Vagina (tissue), 2 donors: ENCODE results near the gene FIGNL1. TPM values are rescaled to one million over a fixed set of nuclear protein-coding genes. Genes with fewer than 3 reads are reported as not detected.

ENCODE experiments used
- DNase-seq, 2 donors: peaks; one replicate each; pipeline ENCODE4 v3.0.0-alpha.2; 2017; ENCODE audit errors: extremely low spot score in 2 of 2
- H3K27ac ChIP-seq: fragments of 200-600 bp; sonication (generic); one replicate; pipeline ENCODE4 v1.5.1; 2019
- H3K27me3 ChIP-seq: fragments of 200-600 bp; sonication (generic); one replicate; pipeline ENCODE4 v1.5.1; 2019
- H3K36me3 ChIP-seq, 2 donors: fragments of 200-600 bp; sonication (generic); one replicate each; pipeline ENCODE4 v1.5.1; 2017 to 2019
- H3K4me1 ChIP-seq: fragments of 200-600 bp; sonication (generic); one replicate; pipeline ENCODE4 v1.5.1; 2019
- H3K4me3 ChIP-seq, 2 donors: fragments of 200-600 bp; sonication (generic); 1 replicate in 1 of 2; 2 replicates in 1 of 2; pipeline ENCODE4 v1.5.1; 2016 to 2019
- H3K9me3 ChIP-seq: fragments of 200-600 bp; sonication (generic); one replicate; pipeline ENCODE4 v1.5.1; 2019
- CTCF ChIP-seq, 3 experiments: fragments of 450-650 bp in 2 of 3; fragments of 200-600 bp in 1 of 3; sonication (generic) in 1 of 3; IDR thresholded peaks; one replicate each; pipeline ENCODE4 v1.5.1; 2017 to 2019; ENCODE audit warnings: antibody characterized with exemption in 3 of 3, mild to moderate bottlenecking in 2 of 3, moderate library complexity in 2 of 3
- POLR2A ChIP-seq, 2 donors: fragments of 450-650 bp; IDR thresholded peaks; one replicate each; pipeline ENCODE4 v1.6.1; 2017; ENCODE audit warnings: antibody characterized with exemption in 2 of 2, mild to moderate bottlenecking in 2 of 2, moderate library complexity in 2 of 2
- POLR2AphosphoS5 ChIP-seq, 2 donors: sonication (generic); formaldehyde crosslinking; IDR thresholded peaks; one replicate each; pipeline ENCODE4 v1.9.0; 2017; ENCODE audit warnings: antibody characterized with exemption in 2 of 2, mild to moderate bottlenecking in 2 of 2, low read depth in 1 of 2; ENCODE audit not compliant: insufficient read depth in 1 of 2
- intact Hi-C: fragments of 100-400 bp; cut with DNase I; formaldehyde crosslinking; loops from one replicate; pipeline ENCODE4 v1.15.1; 2023
- total RNA-seq: library from RNA; depleted of rRNA; stranded (reverse); fragments of >200 nt; gene quantifications from one replicate; pipeline ENCODE4 v1.2.3, GENCODE V29; 2016

The FIGNL1 gene
- total RNA-seq, 1 donor from 2014 or later: 7.9 TPM

DNA sequence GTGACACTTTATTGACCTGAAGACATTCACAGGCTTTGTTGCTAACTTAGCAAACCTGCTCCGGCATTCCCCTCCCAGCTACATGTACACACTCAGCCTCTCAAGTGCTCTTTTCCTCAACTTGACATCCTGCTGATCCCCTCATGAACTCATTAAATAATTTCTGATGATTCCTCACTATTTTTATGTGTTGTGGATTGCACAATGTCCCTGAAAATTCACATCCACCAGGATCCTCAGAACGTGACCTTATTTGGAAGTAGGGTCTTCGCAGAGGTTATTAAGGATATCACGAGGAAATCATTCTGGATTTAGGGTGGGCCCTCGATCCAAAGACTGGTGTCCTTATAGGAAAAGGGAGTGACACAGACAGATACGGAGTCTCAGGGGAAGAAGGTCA lies 27.3 kb downstream of the FIGNL1 start:
- no peak for TF ChIP-seq POLR2A (IDR thresholded peaks at IDR 0.05)
- TF ChIP-seq POLR2AphosphoS5 (IDR thresholded peaks at IDR 0.05; ENCODE audit: insufficient read depth in 1 of 2, low read depth in 1 of 2): no peak
- no peak for TF ChIP-seq CTCF (IDR thresholded peaks at IDR 0.05)
- Histone ChIP-seq H3K4me3 (no peak overlapping the region), H3K27ac (no peak overlapping the region), H3K27me3 (no peaks in the 10 kb centered on the region), H3K36me3 (no peaks in the 10 kb centered on the region), H3K9me3 (no peaks in the 10 kb centered on the region), H3K4me1 (no peaks in the 10 kb centered on the region)
- no peak for DNase-seq
- intact Hi-C loops: no loop called here

DNA sequence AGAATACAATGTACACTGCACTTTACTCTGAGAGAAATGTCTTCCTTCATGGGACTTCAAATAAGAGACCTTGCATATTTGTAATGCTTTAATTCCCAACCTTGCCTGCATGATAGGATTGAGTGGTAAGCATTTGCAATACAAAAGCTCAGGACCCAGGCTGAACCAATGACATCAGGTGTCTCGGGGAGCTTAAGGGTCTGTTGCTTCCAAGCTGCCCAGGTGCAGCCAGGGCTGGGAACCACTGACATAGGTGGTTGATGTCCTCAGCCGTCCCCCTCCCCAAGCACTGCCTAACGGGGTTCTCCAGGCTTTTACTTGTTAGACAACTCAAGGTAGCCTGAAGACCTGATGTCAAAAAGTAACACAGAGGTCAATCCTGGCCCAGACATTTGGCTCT lies 29.1 kb downstream of the FIGNL1 start:
- no peak for DNase-seq
- no peaks in the 10 kb centered on the region for H3K36me3 ChIP-seq
- no peak overlapping the region for H3K27ac ChIP-seq
- intact Hi-C loops: no loop called here
- H3K9me3 ChIP-seq: no peaks in the 10 kb centered on the region
- no peaks in the 10 kb centered on the region for H3K4me1 ChIP-seq
- H3K4me3 ChIP-seq: no peak overlapping the region
- TF ChIP-seq POLR2AphosphoS5 (IDR thresholded peaks at IDR 0.05; ENCODE audit: insufficient read depth in 1 of 2, low read depth in 1 of 2) (no peak), POLR2A (IDR thresholded peaks at IDR 0.05) (no peak), CTCF (IDR thresholded peaks at IDR 0.05) (no peak)
- no peaks in the 10 kb centered on the region for H3K27me3 ChIP-seq

DNA sequence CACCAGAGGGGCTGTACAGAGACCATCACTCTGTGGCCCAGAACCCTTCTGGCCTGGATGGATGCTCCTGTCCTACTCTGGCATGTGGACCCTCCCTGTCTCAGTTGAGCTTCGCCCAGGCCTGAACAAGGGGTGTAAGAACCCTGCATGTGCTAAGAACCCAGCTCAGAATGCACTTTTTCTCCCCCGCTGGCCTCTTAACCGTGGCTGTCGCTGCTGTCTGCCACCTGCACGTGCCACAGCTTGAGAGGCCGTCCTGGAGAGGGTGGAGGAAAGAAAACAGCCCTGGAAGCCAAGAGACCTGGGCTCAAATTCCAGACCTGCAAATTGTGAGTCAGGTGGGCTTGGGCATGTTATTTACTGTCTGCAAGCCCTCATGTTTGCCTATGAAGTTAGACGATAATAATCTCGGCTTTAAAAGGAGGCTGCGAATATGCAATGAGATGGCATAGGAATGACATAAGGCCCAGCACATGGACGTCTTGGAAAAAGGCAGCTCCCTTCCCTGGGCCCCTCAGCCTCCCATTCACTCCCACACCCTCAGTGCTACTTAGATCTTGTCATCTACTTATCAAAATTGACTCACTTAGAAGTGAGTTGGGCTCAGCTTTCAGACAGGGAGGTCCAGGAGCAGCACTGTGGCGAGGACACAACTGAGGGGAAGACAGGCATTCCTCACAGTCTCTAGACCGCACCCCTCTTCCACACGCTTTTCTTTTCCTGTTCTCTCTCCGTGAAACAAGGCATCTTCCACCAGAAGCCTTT lies 31.4 kb downstream of the FIGNL1 start:
- Histone ChIP-seq H3K27ac (no peak overlapping the region), H3K27me3 (no peaks in the 10 kb centered on the region), H3K9me3 (no peaks in the 10 kb centered on the region), H3K36me3 (no peaks in the 10 kb centered on the region), H3K4me1 (no peaks in the 10 kb centered on the region), H3K4me3 (no peak overlapping the region)
- intact Hi-C loops: no loop called here
- no peak for TF ChIP-seq POLR2A (IDR thresholded peaks at IDR 0.05)
- TF ChIP-seq POLR2AphosphoS5 (IDR thresholded peaks at IDR 0.05; ENCODE audit: insufficient read depth in 1 of 2, low read depth in 1 of 2): no peak
- no peak for TF ChIP-seq CTCF (IDR thresholded peaks at IDR 0.05)
- no peak for DNase-seq

GRCh38 chr7:50418086-50418515 lies 32.0 kb downstream of the FIGNL1 start:
- DNase-seq: no peak
- Histone ChIP-seq H3K27me3 (no peaks in the 10 kb centered on the region), H3K4me3 (no peak overlapping the region), H3K27ac (no peak overlapping the region), H3K36me3 (no peaks in the 10 kb centered on the region), H3K9me3 (no peaks in the 10 kb centered on the region), H3K4me1 (no peaks in the 10 kb centered on the region)
- intact Hi-C loops: no loop called here
- TF ChIP-seq POLR2A (IDR thresholded peaks at IDR 0.05) (no peak), CTCF (IDR thresholded peaks at IDR 0.05) (peak; percentile 44 to 60 (median 53))

GRCh38 chr7:50416527-50417182 lies 33.5 kb downstream of the FIGNL1 start:
- no peaks in the 10 kb centered on the region for H3K36me3 ChIP-seq
- intact Hi-C loops: no loop called here
- H3K9me3 ChIP-seq: no peaks in the 10 kb centered on the region
- H3K4me3 ChIP-seq: no peak overlapping the region
- no peak for DNase-seq
- no peak overlapping the region for H3K27ac ChIP-seq
- no peaks in the 10 kb centered on the region for H3K27me3 ChIP-seq
- H3K4me1 ChIP-seq: no peaks in the 10 kb centered on the region
- TF ChIP-seq CTCF (IDR thresholded peaks at IDR 0.05): no peak
- no peak for TF ChIP-seq POLR2AphosphoS5 (IDR thresholded peaks at IDR 0.05; ENCODE audit: insufficient read depth in 1 of 2, low read depth in 1 of 2)
- TF ChIP-seq POLR2A (IDR thresholded peaks at IDR 0.05): no peak
